ENCODE data around the gene IL1RAPL1.

IL1RAPL1 gene

GRCh38 chrX:29852767-29853166, 1265.5 kb downstream of the IL1RAPL1 start:
- DNase-seq (ENCODE audit: extremely low read depth in 1 of 2, low read depth in 1 of 2): no peak

DNA sequence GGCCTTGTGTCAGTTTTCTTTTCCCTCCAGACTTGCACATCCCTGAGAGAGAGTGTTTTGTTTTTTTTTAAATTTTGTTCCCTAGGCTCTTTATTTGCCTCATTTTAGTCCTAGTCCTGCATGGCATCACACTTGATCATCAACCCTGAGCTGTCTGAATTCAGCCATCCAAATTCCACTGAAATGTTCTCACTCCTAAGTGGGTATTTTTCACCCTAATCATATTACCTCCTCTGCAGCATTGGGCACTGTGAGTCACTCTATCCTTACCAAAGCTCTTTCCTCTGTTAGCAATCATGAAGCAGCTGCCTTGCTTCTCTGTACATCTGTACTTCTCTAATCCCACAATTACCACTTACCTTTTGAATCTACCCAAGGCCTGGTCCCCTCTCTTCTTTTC, 1271.5 kb downstream of the IL1RAPL1 start:
- no peak for DNase-seq (ENCODE audit: extremely low read depth in 1 of 2, low read depth in 1 of 2)

DNA sequence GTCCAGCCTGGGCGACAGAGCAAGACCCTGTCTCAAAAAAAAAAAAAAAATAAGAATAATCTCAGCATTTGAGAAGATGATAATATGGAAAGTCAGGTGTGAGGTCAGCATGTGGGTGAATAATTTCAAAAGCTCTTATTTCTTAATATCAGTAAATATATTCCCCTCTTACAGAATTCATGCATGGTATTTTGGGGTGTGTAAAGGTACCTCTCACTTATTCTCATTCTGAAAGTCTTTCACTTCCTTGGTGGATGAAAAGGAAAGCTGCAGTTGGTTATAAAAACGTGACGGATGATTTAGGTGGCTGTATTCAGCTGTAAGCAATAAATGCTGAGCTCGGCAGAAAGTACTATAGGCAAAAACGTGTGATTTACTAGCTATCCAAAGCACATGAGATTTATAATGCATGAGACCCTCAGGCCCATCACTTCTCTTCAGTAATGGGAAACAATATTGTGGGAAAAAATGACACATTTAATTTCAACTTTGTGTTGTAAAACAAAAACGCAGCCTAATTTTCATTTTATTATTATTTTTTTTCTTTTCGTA, 1275.0 kb downstream of the IL1RAPL1 start:
- no peak for DNase-seq (ENCODE audit: extremely low read depth in 1 of 2, low read depth in 1 of 2)

DNA sequence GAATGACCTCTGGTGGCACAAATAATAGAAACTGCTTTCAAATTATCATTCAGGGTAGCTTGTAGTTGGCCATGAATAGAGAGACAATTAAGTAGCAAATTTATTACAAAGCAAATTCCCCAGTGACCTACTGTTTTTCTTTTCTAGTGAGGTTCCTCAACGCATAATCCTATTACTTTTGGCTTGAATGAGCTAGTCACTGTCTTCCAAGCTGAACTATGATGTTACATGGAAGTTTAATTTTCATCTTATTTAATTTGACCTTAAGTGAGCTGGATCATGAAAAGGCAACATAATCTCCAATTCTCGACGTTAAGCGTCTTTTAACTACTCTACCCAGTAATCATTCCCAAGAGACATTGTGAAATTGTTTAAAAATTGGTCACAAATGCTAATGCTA, 1280.7 kb downstream of the IL1RAPL1 start:
- DNase-seq (ENCODE audit: extremely low read depth in 1 of 2, low read depth in 1 of 2): no peak

GRCh38 chrX:29869837-29870236, 1282.6 kb downstream of the IL1RAPL1 start:
- DNase-seq (ENCODE audit: extremely low read depth in 1 of 2, low read depth in 1 of 2): no peak

DNA sequence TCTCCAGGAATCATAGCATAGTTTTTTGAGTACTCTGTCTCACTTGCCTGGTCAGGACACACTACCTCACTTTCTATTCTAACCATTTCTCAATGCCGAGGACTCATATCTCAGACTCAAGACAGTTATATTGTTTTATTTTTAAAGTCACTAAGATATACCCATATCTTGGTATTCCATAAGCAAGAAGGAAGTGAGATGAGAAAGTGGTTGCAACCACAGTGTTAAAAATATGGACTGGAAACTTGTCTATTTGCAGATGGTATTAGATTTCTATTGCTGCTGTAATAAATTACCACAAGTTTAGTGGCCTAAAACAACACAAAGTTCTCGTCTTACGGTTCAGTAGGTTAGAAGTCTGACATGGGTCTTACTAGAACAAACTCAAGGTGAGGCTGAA, 1283.4 kb downstream of the IL1RAPL1 start:
- DNase-seq (ENCODE audit: extremely low read depth in 1 of 2, low read depth in 1 of 2): no peak

GRCh38 chrX:29872831-29873230, 1285.6 kb downstream of the IL1RAPL1 start:
- DNase-seq (ENCODE audit: extremely low read depth in 1 of 2, low read depth in 1 of 2): no peak

- no peak for DNase-seq (ENCODE audit: extremely low read depth in 1 of 2, low read depth in 1 of 2)
Observed at GRCh38 chrX:29876733-29877132, 1289.5 kb downstream of the IL1RAPL1 start.

GRCh38 chrX:29880977-29881376, 1293.7 kb downstream of the IL1RAPL1 start:
- no peak for DNase-seq (ENCODE audit: extremely low read depth in 1 of 2, low read depth in 1 of 2)

DNA sequence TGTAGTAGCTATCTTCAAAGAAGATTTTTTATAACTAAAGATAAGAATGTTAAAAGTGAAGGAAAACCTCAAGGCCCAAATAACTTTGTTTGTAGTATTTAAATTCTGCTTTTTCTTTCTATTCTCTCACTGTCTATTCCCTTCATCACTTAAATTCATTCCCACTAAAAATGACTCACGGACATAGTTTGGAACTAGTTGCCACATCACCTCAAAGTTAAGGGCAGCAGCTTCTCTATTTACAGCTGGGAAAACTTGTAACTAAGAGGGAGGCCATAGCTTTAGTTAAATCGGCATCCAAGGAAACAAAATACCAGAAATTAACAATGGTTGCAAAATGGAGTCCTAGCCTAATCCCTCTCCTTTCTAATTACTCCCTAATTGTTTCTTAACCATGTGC, 1302.8 kb downstream of the IL1RAPL1 start:
- no peak for DNase-seq (ENCODE audit: extremely low read depth in 1 of 2, low read depth in 1 of 2)

- DNase-seq (ENCODE audit: extremely low read depth in 1 of 2, low read depth in 1 of 2): no peak
Observed at GRCh38 chrX:29890646-29891200, 1303.5 kb downstream of the IL1RAPL1 start.

DNA sequence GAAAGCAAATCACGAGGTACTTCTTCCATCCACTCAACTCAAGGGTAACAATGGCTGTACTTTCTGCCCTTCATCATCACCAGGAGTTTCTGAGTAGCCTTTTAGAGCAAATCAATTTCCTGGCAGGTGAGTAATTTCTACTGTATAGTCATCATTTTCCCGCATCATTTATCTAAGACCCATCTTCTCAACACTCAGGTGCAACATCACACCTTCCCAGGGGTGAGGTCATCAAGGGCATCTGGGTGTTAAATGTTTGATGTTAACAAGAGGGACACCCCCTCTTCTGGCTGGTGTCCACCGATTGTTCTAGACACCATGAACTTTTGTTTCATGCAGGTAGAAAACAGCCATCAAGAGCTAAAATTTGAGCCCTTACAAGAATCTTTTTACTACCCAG, 1314.8 kb downstream of the IL1RAPL1 start:
- no peak for DNase-seq (ENCODE audit: extremely low read depth in 1 of 2, low read depth in 1 of 2)

- DNase-seq (ENCODE audit: extremely low read depth in 1 of 2, low read depth in 1 of 2): no peak
Observed at GRCh38 chrX:29903360-29903759, 1316.1 kb downstream of the IL1RAPL1 start.

DNA sequence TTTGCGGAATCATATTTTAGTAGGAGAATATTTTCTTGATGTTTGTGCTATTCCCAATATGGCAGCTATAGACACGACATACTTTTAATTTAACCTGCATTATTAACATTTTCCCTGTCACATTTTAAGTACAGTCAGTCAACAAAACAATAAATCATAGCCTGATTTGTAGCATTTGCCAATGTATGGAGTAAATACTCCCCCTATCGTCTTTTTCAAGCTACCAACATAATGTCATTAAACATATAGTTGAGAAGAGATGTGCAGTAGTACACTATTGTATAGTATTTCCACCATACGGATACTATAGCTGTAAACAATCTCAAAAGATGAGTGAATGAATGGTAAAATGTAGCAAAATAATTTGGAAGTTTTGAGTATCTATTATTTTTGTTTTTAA, 1324.4 kb downstream of the IL1RAPL1 start:
- DNase-seq (ENCODE audit: extremely low read depth in 1 of 2, low read depth in 1 of 2): no peak

- DNase-seq (ENCODE audit: extremely low read depth in 1 of 2, low read depth in 1 of 2): no peak
Observed at GRCh38 chrX:29913647-29914046, 1326.4 kb downstream of the IL1RAPL1 start.

DNA sequence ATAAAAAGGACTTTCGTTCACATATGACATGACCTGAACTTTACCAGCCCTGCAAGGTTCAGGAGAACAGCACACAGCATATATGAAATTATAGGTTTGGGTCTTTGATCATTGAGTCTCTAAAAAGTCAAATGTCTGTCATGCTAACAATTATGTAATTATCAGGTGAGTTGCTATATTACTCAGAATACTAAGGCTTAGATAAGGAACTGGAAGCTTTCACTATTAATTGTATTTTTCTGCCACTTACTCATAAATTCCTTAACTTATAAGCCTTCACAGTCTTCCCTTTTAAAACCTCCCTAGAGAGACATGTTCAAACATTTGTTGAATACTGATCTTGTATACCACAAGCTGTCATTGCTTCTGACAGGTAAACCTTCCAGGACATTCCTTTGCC, 1335.4 kb downstream of the IL1RAPL1 start:
- DNase-seq (ENCODE audit: extremely low read depth in 1 of 2, low read depth in 1 of 2): no peak

DNA sequence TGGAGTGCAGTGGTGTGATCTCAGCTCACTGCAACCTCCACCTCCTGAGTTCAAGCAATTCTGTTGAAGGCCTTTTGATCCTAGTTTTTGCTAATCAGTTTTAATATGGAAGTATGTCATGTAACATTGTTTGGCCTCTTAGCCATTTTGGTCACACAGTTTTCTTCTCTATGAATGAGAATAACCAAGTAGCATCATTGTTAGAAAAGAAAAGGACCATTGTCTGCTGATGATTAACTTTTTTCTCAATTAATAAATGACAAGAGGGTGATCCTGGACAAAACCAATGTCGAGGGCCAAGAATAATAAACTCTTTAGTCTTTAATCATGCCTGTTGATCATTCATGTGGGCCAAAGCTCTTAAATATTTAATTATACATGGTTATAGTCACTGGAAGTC, 1338.8 kb downstream of the IL1RAPL1 start:
- DNase-seq (ENCODE audit: extremely low read depth in 1 of 2, low read depth in 1 of 2): no peak

- DNase-seq (ENCODE audit: extremely low read depth in 1 of 2, low read depth in 1 of 2): no peak
Observed at GRCh38 chrX:29926659-29927058, 1339.4 kb downstream of the IL1RAPL1 start.

DNA sequence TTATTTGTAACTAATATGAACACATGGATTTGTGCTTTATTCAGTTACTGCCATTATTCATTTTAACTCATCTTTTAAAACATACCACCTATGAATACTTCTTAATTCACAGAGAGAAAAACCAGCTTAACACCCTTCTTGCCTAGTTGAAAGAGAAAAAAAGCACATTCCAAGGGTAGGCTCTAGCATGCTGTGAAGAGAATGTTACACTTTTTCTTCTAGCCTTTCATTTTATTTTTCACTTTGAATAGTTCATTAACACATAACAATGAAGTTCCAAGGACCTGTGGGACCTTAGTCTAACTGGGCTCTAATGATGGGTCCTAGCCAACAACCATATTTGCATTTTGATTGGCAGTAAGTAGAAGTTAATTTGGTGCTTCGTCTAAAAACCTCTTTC, 1348.2 kb downstream of the IL1RAPL1 start:
- DNase-seq (ENCODE audit: extremely low read depth in 1 of 2, low read depth in 1 of 2): no peak

GRCh38 chrX:29940750-29941149, 1353.5 kb downstream of the IL1RAPL1 start:
- DNase-seq (ENCODE audit: extremely low read depth in 1 of 2, low read depth in 1 of 2): no peak

- DNase-seq (ENCODE audit: extremely low read depth in 1 of 2, low read depth in 1 of 2): no peak
Observed at GRCh38 chrX:29941287-29941686, 1354.0 kb downstream of the IL1RAPL1 start.

GRCh38 chrX:29947225-29947624, 1360.0 kb downstream of the IL1RAPL1 start:
- DNase-seq (ENCODE audit: extremely low read depth in 1 of 2, low read depth in 1 of 2): no peak

- no peak for DNase-seq (ENCODE audit: extremely low read depth in 1 of 2, low read depth in 1 of 2)
Observed at GRCh38 chrX:29948653-29949052, 1361.4 kb downstream of the IL1RAPL1 start.
